Panc1 (cell line): Measurements from ENCODE around the gene CRIP2. TPM values are rescaled to one million over a fixed set of nuclear protein-coding genes. Genes with fewer than 3 reads are reported as not detected.

Experiments used
- ATAC-seq: fragments of 200-7000 bp; cut with Tn5 transposase; 2 replicates; pipeline ENCODE4 v1.9.1; 2020; ENCODE audit warnings: mild to moderate bottlenecking, moderate library complexity
- BruUV-seq: library from RNA; stranded (reverse); fragments of 400-500 nt; replicated peaks from 2 replicates; lab custom pipeline; 2021; lab: Mats Ljungman, UMichigan
- CTCF ChIA-PET: fragments of 300-600 bp; sonication (Branson Sonifier 250); formaldehyde crosslinking; loops from one replicate; lab custom pipeline; 2022; ENCODE audit warnings: antibody characterized with exemption; lab: Charles Lee
- POLR2A ChIA-PET: fragments of 300-600 bp; sonication (Branson Sonifier 250); formaldehyde crosslinking; loops from one replicate; lab custom pipeline; 2022; ENCODE audit warnings: antibody characterized with exemption; lab: Charles Lee
- DNase-seq: peaks from one replicate; pipeline ENCODE4 v3.0.0-alpha.2; 2010; ENCODE audit warnings: low read depth, low spot score
- H3K27ac ChIP-seq: 2 replicates; pipeline ENCODE4 v1.5.1; 2011; ENCODE audit warnings: mild to moderate bottlenecking, low read length, inconsistent platforms
- H3K27me3 ChIP-seq: fragments of 200-500 bp; sonication (Bioruptor generic); 2 replicates; pipeline ENCODE4 v1.6.0; 2014; ENCODE audit warnings: low read length, inconsistent platforms; ENCODE audit not compliant: control insufficient read depth, insufficient read depth
- H3K36me3 ChIP-seq: fragments of 200-500 bp; sonication (Bioruptor generic); 2 replicates; pipeline ENCODE4 v1.5.1; 2014; ENCODE audit warnings: inconsistent platforms, mild to moderate bottlenecking, low read length, moderate library complexity; ENCODE audit not compliant: control insufficient read depth, insufficient read depth
- H3K4me1 ChIP-seq: 2 replicates; pipeline ENCODE4 v1.5.1; 2011; ENCODE audit warnings: inconsistent platforms, mild to moderate bottlenecking, low read length, moderate library complexity; ENCODE audit not compliant: control insufficient read depth, insufficient read depth
- H3K4me3 ChIP-seq, 2 experiments: 2 replicates each; pipeline ENCODE4 v1.5.1; 2011 to 2012; ENCODE audit warnings: low read depth in 2 of 2, low read length in 2 of 2, mild to moderate bottlenecking in 2 of 2, inconsistent platforms in 1 of 2, moderate library complexity in 1 of 2
- H3K9me3 ChIP-seq: fragments of 200-500 bp; sonication (Bioruptor generic); 2 replicates; pipeline ENCODE4 v1.5.1; 2014; ENCODE audit warnings: low read depth, mild to moderate bottlenecking, inconsistent platforms, low read length, moderate library complexity; ENCODE audit not compliant: control insufficient read depth, insufficient read depth
- CTCF ChIP-seq: fragments of 450-650 bp; IDR thresholded peaks from 2 replicates; pipeline ENCODE4 v1.5.1; 2017; ENCODE audit warnings: mild to moderate bottlenecking
- POLR2AphosphoS5 ChIP-seq: IDR thresholded peaks from 2 replicates; pipeline ENCODE4 v1.6.1; 2012; ENCODE audit warnings: mild to moderate bottlenecking, low read depth, low read length, moderate library complexity
- SIN3A ChIP-seq: IDR thresholded peaks from 2 replicates; pipeline ENCODE4 v1.6.1; 2012; ENCODE audit warnings: low read depth, mild to moderate bottlenecking, low read length, moderate library complexity, borderline replicate concordance; ENCODE audit not compliant: insufficient read depth
- in situ Hi-C: cut with HindIII; loops from 2 replicates; pipeline ENCODE4 v1.10.0; 2016; ENCODE audit warnings: low sequenced_read_pairs, low pct_unique_long_range_greater_than_20kb
- intact Hi-C: fragments of 100-400 bp; cut with micrococcal nuclease; formaldehyde crosslinking; loops from one replicate; pipeline ENCODE4 v1.10.0; 2022; ENCODE audit not compliant: unreplicated experiment
- total RNA-seq: library from RNA; stranded (reverse); gene quantifications from one replicate; pipeline ENCODE4 v1.2.1, GENCODE V29; 2021; ENCODE audit not compliant: unreplicated experiment
- TF ChIP-seq, protein P1 (sequence below), 2 experiments: IDR thresholded peaks; 2 replicates each; pipeline ENCODE4 v1.6.1; 2011 to 2012; ENCODE audit warnings: low read depth in 2 of 2, control low read depth in 1 of 2, low read length in 1 of 2, mild to moderate bottlenecking in 1 of 2, moderate library complexity in 1 of 2; ENCODE audit not compliant: insufficient read depth in 1 of 2

Gene CRIP2
- total RNA-seq, 1 experiment from 2014 or later, result 280 TPM

DNA sequence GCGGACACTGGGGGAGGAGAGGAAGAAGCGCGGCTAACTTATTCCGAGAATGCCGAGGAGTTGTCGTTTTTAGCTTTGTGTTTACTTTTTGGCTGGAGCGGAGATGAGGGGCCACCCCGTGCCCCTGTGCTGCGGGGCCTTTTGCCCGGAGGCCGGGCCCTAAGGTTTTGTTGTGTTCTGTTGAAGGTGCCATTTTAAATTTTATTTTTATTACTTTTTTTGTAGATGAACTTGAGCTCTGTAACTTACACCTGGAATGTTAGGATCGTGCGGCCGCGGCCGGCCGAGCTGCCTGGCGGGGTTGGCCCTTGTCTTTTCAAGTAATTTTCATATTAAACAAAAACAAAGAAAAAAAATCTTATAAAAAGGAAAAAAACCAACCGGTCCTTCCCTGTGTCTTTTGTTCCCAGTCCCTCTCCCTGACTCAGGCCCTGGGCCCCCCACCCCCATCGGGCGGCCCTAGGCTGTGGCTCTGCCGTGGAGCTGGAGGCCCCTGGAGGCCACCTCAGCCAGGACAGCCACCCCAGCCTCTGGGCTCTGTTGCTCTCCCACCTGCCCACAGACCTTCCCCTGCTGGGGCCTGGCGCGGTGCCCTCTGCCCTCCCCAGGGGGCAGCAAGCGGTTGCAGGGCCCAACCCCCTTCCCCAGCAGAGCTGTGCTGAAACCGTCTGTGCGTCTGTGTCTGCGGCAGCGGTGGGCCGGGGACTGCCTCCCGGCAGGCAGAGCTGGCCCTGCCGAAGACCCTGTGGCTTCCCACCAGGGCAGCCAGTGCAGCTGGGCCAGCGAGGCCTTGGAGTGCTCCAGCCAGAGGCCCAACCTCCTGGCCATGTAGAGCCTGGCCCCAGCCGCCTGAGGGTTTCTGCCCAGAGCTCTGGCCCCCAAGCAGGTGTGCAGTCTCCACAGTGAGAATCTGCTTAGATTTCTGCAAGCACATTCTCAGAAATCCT, 4.0 kb upstream of the CRIP2 start:
- ATAC-seq, result no peak
- Histone ChIP-seq H3K27me3 (no peaks in the 10 kb centered on the region), H3K9me3 (no peaks in the 10 kb centered on the region), H3K36me3 (no peaks in the 10 kb centered on the region; the same call in 1 of the 2 replicates), H3K27ac (peak overlapping the region; percentile 44; the same call in 1 of the 2 replicates), H3K4me3 (no peak overlapping the region), H3K4me1 (peaks cover 41% of the 10 kb centered on the region)
- ChIA-PET POLR2A (interaction anchor here (0.9 to 1.1 kb wide), 2 partner anchors 13 to 19 kb away, joined by 3 to 7 read pairs; no protein-coding TSS in a partner anchor), CTCF (interaction anchor here (0.7 to 1.6 kb wide), 3 partner anchors 10 to 212 kb away, joined by 4 to 7 read pairs (median 4); no protein-coding TSS in a partner anchor)
- in situ Hi-C loops (no loop called here), intact Hi-C loops (no loop called here)
- DNase-seq, result no peak
- BruUV-seq, result no TSS peak
- TF ChIP-seq POLR2AphosphoS5 (no peak), CTCF (no peak), SIN3A (no peak)
- TF ChIP-seq, protein P1, sequence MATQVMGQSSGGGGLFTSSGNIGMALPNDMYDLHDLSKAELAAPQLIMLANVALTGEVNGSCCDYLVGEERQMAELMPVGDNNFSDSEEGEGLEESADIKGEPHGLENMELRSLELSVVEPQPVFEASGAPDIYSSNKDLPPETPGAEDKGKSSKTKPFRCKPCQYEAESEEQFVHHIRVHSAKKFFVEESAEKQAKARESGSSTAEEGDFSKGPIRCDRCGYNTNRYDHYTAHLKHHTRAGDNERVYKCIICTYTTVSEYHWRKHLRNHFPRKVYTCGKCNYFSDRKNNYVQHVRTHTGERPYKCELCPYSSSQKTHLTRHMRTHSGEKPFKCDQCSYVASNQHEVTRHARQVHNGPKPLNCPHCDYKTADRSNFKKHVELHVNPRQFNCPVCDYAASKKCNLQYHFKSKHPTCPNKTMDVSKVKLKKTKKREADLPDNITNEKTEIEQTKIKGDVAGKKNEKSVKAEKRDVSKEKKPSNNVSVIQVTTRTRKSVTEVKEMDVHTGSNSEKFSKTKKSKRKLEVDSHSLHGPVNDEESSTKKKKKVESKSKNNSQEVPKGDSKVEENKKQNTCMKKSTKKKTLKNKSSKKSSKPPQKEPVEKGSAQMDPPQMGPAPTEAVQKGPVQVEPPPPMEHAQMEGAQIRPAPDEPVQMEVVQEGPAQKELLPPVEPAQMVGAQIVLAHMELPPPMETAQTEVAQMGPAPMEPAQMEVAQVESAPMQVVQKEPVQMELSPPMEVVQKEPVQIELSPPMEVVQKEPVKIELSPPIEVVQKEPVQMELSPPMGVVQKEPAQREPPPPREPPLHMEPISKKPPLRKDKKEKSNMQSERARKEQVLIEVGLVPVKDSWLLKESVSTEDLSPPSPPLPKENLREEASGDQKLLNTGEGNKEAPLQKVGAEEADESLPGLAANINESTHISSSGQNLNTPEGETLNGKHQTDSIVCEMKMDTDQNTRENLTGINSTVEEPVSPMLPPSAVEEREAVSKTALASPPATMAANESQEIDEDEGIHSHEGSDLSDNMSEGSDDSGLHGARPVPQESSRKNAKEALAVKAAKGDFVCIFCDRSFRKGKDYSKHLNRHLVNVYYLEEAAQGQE (IDR thresholded peaks at IDR 0.05; ENCODE audit: insufficient read depth in 1 of 2, low read depth in 2 of 2, low read length in 1 of 2), result no peak

DNA sequence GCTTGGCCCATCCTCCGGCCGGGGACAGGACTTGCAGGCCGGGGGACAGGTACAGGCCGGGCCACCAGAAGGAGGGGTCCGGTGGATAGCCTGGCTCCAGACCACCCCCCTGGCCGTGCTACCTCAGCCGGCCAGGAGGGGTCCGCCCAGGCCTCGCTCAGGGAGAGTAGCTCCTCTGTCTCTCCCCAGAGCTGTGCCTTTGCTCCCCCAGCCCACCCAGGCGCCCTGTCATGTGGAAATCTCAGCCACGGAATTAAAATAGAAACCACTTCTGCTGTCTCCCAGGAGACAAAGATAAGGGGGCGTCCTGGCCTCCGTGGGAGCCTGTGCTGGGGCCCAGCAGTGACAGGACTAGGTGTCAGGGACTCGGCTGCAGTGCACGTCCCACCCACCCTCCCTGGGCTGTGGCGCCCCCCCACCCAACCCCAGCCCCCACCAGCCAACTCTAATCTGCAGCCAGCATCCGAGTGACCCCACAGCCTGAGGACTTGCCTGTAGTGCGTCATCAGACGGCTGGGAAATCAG, 3.3 kb upstream of the CRIP2 start:
- CTCF ChIA-PET, result interaction anchor here (0.7 to 1.6 kb wide), 3 partner anchors 10 to 24 kb away, joined by 3 to 7 read pairs (median 4); no protein-coding TSS in a partner anchor

More for the DNA sequence above, 3.3 kb upstream of the CRIP2 start:
- in situ Hi-C loops (no loop called here), intact Hi-C loops (no loop called here)
- Histone ChIP-seq H3K4me3 (no peak overlapping the region), H3K9me3 (no peaks in the 10 kb centered on the region), H3K4me1 (peaks cover 41% of the 10 kb centered on the region), H3K27me3 (no peaks in the 10 kb centered on the region), H3K36me3 (no peaks in the 10 kb centered on the region; the same call in 1 of the 2 replicates), H3K27ac (no peak overlapping the region; the same call in 1 of the 2 replicates)
- DNase-seq (no peak), ATAC-seq (no peak)
- TF ChIP-seq, protein P1 (IDR thresholded peaks at IDR 0.05; ENCODE audit: insufficient read depth in 1 of 2, low read depth in 2 of 2, low read length in 1 of 2), result no peak
- TF ChIP-seq POLR2AphosphoS5, result no peak
- no peak for TF ChIP-seq CTCF
- TF ChIP-seq SIN3A, result no peak
- no TSS peak for BruUV-seq
- POLR2A ChIA-PET, result interaction anchor here (1.1 kb wide), 1 partner anchor 12 kb away, joined by 7 read pairs; no protein-coding TSS in a partner anchor
